ENCODE results near the gene TMEM252.

DNA sequence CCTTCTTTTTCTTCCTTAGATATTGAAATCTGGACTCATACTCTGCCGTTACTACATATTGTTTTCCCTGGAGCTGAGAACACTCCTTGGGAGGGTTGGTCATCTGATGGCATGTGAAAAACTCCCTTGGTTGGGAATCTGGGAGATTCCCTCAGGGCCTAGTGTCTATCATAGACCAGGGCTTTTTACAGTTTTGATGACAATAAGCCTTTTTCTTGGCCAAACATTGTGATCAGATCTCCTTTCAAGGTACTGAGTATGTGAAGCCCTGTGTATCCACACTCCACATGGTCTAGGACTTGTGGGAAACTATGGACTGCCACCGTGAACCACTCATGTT lies 32.9 kb downstream of the TMEM252 start:
- TF ChIP-seq CTCF (IDR thresholded peaks at IDR 0.05) (no peak), POLR2A (IDR thresholded peaks at IDR 0.05) (no peak)
